CD14-positive monocyte (primary cell): ENCODE measurements around the gene RIMBP2. TPM values are rescaled to one million over a fixed set of nuclear protein-coding genes. Genes with fewer than 3 reads are reported as not detected.
A peak's percentile ranks its signal among the peaks of the same experiment; 100 is the strongest.

ENCODE experiments used
- DNase-seq, 3 donors: peaks; one replicate each; pipeline ENCODE4 v3.0.0-alpha.2; 2011 to 2022
- H2AFZ ChIP-seq: 2 replicates; pipeline ENCODE4 v1.6.0; 2012; ENCODE audit warnings: mild to moderate bottlenecking, low read depth, low read length, inconsistent platforms; ENCODE audit not compliant: insufficient read depth, poor library complexity, severe bottlenecking
- H3K27ac ChIP-seq, 2 donors: 1 replicate in 1 of 2; 2 replicates in 1 of 2; pipeline ENCODE4 v1.5.1; 2012 to 2013; ENCODE audit warnings: low read length in 2 of 2, control low read depth in 1 of 2, inconsistent platforms in 1 of 2, low read depth in 1 of 2, mild to moderate bottlenecking in 1 of 2
- H3K27me3 ChIP-seq, 2 donors: one replicate each; pipeline versions ENCODE4 v1.6.0 to v1.6.1; 2011 to 2013; ENCODE audit warnings: low read length in 2 of 2; ENCODE audit not compliant: control insufficient read depth in 2 of 2, insufficient read depth in 2 of 2
- H3K36me3 ChIP-seq, 2 donors: replicated peaks in 1 of 2; 1 replicate in 1 of 2; 2 replicates in 1 of 2; pipeline versions ENCODE4 v1.5.1 to v1.6.1; 2012 to 2013; ENCODE audit warnings: low read length in 2 of 2, control low read depth in 1 of 2, inconsistent platforms in 1 of 2, mild to moderate bottlenecking in 1 of 2; ENCODE audit not compliant: insufficient read depth in 2 of 2, control insufficient read depth in 1 of 2
- H3K4me1 ChIP-seq, 2 donors: 1 replicate in 1 of 2; 2 replicates in 1 of 2; pipeline versions ENCODE4 v1.5.1 to v1.6.1; 2012 to 2013; ENCODE audit warnings: low read length in 2 of 2, control low read depth in 1 of 2, inconsistent platforms in 1 of 2, mild to moderate bottlenecking in 1 of 2, moderate library complexity in 1 of 2; ENCODE audit not compliant: insufficient read depth in 2 of 2, control insufficient read depth in 1 of 2
- H3K4me2 ChIP-seq: replicated peaks from 2 replicates; pipeline ENCODE3; 2012; ENCODE audit warnings: low read length, moderate library complexity, mild to moderate bottlenecking; ENCODE audit not compliant: poor library complexity, severe bottlenecking; ENCODE audit errors: extremely low read depth
- H3K4me3 ChIP-seq, 3 experiments: fragments of 200-600 bp in 1 of 3; sonication (generic) in 1 of 3; replicated peaks in 1 of 3; 1 replicate in 2 of 3; 2 replicates in 1 of 3; pipeline ENCODE4 v1.5.1; 2011 to 2013; ENCODE audit warnings: low read length in 3 of 3, mild to moderate bottlenecking in 3 of 3, control low read depth in 2 of 3, low read depth in 2 of 3, inconsistent platforms in 1 of 3, moderate library complexity in 1 of 3
- H3K79me2 ChIP-seq: 2 replicates; pipeline ENCODE4 v1.6.0; 2012; ENCODE audit warnings: mild to moderate bottlenecking, control low read depth, inconsistent platforms, low read length, moderate library complexity; ENCODE audit not compliant: insufficient read depth
- H3K9ac ChIP-seq: 2 replicates; pipeline ENCODE4 v1.6.0; 2017; ENCODE audit warnings: low read length, mild to moderate bottlenecking; ENCODE audit not compliant: insufficient read depth, poor library complexity, severe bottlenecking
- H3K9me3 ChIP-seq, 2 donors: replicated peaks in 1 of 2; 1 replicate in 1 of 2; 2 replicates in 1 of 2; pipeline versions ENCODE4 v1.5.1 to v1.6.1; 2012 to 2013; ENCODE audit warnings: low read length in 2 of 2, control low read depth in 1 of 2; ENCODE audit not compliant: control insufficient read depth in 1 of 2, insufficient read depth in 1 of 2
- H4K20me1 ChIP-seq: 2 replicates; pipeline ENCODE4 v1.6.0; 2012; ENCODE audit warnings: mild to moderate bottlenecking, low read length, control low read depth, moderate library complexity; ENCODE audit not compliant: insufficient read depth
- H3K27ac Mint-ChIP-seq, 7 donors: one replicate each; pipeline ENCODE4 v1.8.0; 2020; ENCODE audit warnings: mild to moderate bottlenecking in 7 of 7, mixed read lengths in 7 of 7, moderate library complexity in 6 of 7, inconsistent platforms in 2 of 7
- H3K27me3 Mint-ChIP-seq, 3 donors: one replicate each; pipeline ENCODE4 v1.8.0; 2021 to 2022; ENCODE audit warnings: low read depth in 3 of 3, mild to moderate bottlenecking in 3 of 3, mixed read lengths in 3 of 3, moderate library complexity in 3 of 3, inconsistent platforms in 1 of 3
- H3K36me3 Mint-ChIP-seq, 2 donors: one replicate each; pipeline ENCODE4 v1.8.0; 2020; ENCODE audit warnings: mixed read lengths in 2 of 2, inconsistent platforms in 1 of 2, mild to moderate bottlenecking in 1 of 2
- H3K4me1 Mint-ChIP-seq: one replicate; pipeline ENCODE4 v1.8.0; 2020; ENCODE audit warnings: mild to moderate bottlenecking, mixed read lengths
- H3K4me3 Mint-ChIP-seq, 2 donors: one replicate each; pipeline ENCODE4 v1.8.0; 2020; ENCODE audit warnings: mild to moderate bottlenecking in 2 of 2, mixed read lengths in 2 of 2, moderate library complexity in 1 of 2
- H3K9me3 Mint-ChIP-seq, 7 donors: one replicate each; pipeline ENCODE4 v1.8.0; 2020 to 2022; ENCODE audit warnings: mixed read lengths in 7 of 7, mild to moderate bottlenecking in 6 of 7, moderate library complexity in 6 of 7, inconsistent platforms in 2 of 7
- CTCF ChIP-seq: fragments of 200-600 bp; IDR thresholded peaks from one replicate; pipeline ENCODE4 v1.8.0; 2022; ENCODE audit warnings: antibody characterized with exemption, mild to moderate bottlenecking
- WGBS: methylation state at CpG from one replicate; pipeline ENCODE4 v1.1.5; 2013; ENCODE audit warnings: missing lambda C conversion rate; ENCODE audit not compliant: insufficient coverage; 5-methylcytosine and 5-hydroxymethylcytosine counted together
- intact Hi-C, 2 donors: fragments of 100-400 bp; cut with micrococcal nuclease; formaldehyde crosslinking; loops; one replicate each; pipeline versions ENCODE4 v1.15.0 to v1.15.1; 2023
- polyA plus RNA-seq, 3 donors: library from polyadenylated mRNA; depleted of rRNA in 1 of 3; unstranded in 2 of 3; stranded (reverse) in 1 of 3; fragments of 300-500 nt in 2 of 3; fragments of >200 nt in 1 of 3; fragmentation: Illumina TruSeq in 2 of 3; gene quantifications; 1 replicate in 2 of 3; 2 replicates in 1 of 3; pipeline ENCODE4 v1.2.3, GENCODE V29; 2012 to 2021

Gene RIMBP2
- polyA plus RNA-seq, 3 donors = not detected

- H3K4me3 ChIP-seq = no peak overlapping the region
- no peaks in the 10 kb centered on the region for H3K4me1 Mint-ChIP-seq
- peaks cover 40 to 56% (median 55%) of the 10 kb centered on the region in 3 donors for H3K27me3 Mint-ChIP-seq
- intact Hi-C loops = no loop called here
- peaks cover 0 to 4% of the 10 kb centered on the region in 2 donors for H3K36me3 Mint-ChIP-seq
- H3K79me2 ChIP-seq = no peaks in the 10 kb centered on the region
- no peaks in the 10 kb centered on the region for H3K4me1 ChIP-seq
- no peak overlapping the region for H3K4me2 ChIP-seq
- 90% methylated on average over 13 of the region's 20 CpGs for WGBS
- H3K9me3 ChIP-seq = peaks cover 0 to 13% of the 10 kb centered on the region in 2 donors
- H3K27me3 ChIP-seq = peaks cover 16 to 48% of the 10 kb centered on the region in 2 donors
- no peaks in the 10 kb centered on the region for H4K20me1 ChIP-seq
- no peak overlapping the region for H2AFZ ChIP-seq
- H3K9ac ChIP-seq = no peak overlapping the region
- H3K27ac ChIP-seq = no peak overlapping the region
- no peak overlapping the region for H3K4me3 Mint-ChIP-seq
- no peak for DNase-seq
- H3K9me3 Mint-ChIP-seq = peaks cover 0 to 11% (median 5%) of the 10 kb centered on the region in 7 donors
- no peak for TF ChIP-seq CTCF
- H3K27ac Mint-ChIP-seq = peak overlapping the region in 1 of 7 donors; percentile 60
- H3K36me3 ChIP-seq = no peaks in the 10 kb centered on the region
Measured at GRCh38 chr12:130712346-130713065, 3.6 kb downstream of the RIMBP2 start.

GRCh38 chr12:130711756-130712155, 4.3 kb downstream of the RIMBP2 start:
- H2AFZ ChIP-seq = no peak overlapping the region
- no peak overlapping the region for H3K27ac ChIP-seq
- 95% methylated on average over 13 of the region's 16 CpGs for whole genome bisulfite sequencing
- Mint-ChIP-seq H3K27me3 (peaks cover 34 to 49% (median 48%) of the 10 kb centered on the region in 3 donors), H3K36me3 (peaks cover 0 to 4% of the 10 kb centered on the region in 2 donors), H3K9me3 (peaks cover 0 to 11% (median 2%) of the 10 kb centered on the region in 7 donors), H3K27ac (no peak overlapping the region), H3K4me1 (no peaks in the 10 kb centered on the region), H3K4me3 (no peak overlapping the region)
- no peaks in the 10 kb centered on the region for H3K36me3 ChIP-seq
- H3K79me2 ChIP-seq = no peaks in the 10 kb centered on the region
- H3K9ac ChIP-seq = no peak overlapping the region
- no peaks in the 10 kb centered on the region for H4K20me1 ChIP-seq
- H3K9me3 ChIP-seq = peaks cover 0 to 11% of the 10 kb centered on the region in 2 donors
- H3K4me2 ChIP-seq = no peak overlapping the region
- H3K4me3 ChIP-seq = no peak overlapping the region
- DNase-seq = no peak
- intact Hi-C loops = no loop called here
- no peak for TF ChIP-seq CTCF
- peaks cover 12 to 41% of the 10 kb centered on the region in 2 donors for H3K27me3 ChIP-seq
- no peaks in the 10 kb centered on the region for H3K4me1 ChIP-seq
